ENCODE results near the gene SPCS3.

DNA sequence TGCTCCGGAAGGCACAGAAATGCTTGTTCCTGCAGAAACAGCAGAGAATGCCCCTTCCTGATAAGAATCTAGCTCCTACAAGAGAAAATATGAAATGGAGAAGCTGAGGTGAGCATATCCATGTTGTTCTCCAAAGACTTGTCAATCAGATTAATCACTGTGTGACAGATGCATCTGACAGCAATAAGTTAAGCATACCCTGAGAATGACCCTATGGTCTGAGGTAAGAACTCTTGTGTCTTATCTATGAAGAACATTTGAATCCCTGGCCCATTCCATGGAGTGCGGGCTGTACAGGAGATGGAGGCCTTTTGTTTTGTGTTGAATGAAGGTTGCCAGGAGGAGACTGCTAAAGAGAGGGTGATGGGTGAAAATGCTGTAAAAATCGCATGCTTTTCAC lies 29.2 kb upstream of the SPCS3 start:
- TF ChIP-seq, protein P1, sequence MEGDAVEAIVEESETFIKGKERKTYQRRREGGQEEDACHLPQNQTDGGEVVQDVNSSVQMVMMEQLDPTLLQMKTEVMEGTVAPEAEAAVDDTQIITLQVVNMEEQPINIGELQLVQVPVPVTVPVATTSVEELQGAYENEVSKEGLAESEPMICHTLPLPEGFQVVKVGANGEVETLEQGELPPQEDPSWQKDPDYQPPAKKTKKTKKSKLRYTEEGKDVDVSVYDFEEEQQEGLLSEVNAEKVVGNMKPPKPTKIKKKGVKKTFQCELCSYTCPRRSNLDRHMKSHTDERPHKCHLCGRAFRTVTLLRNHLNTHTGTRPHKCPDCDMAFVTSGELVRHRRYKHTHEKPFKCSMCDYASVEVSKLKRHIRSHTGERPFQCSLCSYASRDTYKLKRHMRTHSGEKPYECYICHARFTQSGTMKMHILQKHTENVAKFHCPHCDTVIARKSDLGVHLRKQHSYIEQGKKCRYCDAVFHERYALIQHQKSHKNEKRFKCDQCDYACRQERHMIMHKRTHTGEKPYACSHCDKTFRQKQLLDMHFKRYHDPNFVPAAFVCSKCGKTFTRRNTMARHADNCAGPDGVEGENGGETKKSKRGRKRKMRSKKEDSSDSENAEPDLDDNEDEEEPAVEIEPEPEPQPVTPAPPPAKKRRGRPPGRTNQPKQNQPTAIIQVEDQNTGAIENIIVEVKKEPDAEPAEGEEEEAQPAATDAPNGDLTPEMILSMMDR (IDR thresholded peaks at IDR 0.05; ENCODE audit: insufficient read depth, low read length): no peak
- TF ChIP-seq POLR2AphosphoS5 (IDR thresholded peaks at IDR 0.05; ENCODE audit: low read depth): no peak
